ENCODE data around the gene QPCTL. TPM values are rescaled to one million over a fixed set of nuclear protein-coding genes. Genes with fewer than 3 reads are reported as not detected.

QPCTL gene
- total and polyA plus RNA-seq, 9 of the 15 experiments (the other 6 are each of a cell fraction or from before 2014, with no cell fraction given): 0.99 to 31.3 (median 12.7) TPM

DNA sequence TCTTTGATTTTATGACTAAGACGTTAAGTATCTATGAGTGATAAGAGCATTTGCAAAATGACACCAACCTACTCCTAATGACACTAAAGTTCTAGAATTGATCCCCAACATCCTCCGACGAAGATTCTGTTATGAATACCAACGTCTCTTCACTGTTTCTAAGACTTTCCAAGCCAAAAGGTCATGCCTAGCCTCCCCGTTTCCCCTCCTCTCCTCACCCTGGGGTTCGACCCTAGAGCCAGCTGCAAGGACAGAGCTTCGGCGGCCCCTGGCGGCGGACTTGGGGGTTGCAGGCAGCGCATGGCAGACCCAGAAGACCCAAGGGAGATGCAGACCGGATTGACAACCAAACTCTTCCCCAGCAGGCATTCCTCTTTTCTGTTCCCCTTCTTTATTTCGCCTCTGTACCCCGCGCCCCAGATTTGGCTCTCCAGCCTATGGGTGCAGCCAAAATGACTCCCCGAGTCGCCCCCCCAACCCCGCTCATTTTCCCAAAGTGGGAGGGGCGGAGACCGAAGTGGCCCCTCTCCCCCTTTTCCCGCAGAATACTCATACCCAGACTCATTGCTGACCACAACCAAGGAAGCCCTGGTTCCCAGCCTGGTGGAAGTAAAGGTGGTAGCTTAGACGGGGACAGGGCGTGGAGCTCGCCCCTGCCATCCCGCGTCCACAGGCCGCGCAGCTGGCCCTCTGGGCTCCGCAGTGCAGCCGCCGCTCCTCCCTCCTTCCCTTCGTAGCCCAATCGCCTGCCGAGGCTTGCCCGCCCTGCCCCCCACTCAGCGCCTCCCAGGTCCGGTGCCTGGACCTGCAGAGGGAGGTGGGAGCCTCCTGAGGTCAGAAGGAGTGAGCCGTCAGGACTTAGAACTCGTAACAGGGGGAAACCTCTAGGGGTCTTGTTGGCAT lies 49.2 kb upstream of the QPCTL start (continued):
- TF ChIP-seq POLR2H (tag; IDR thresholded peaks at IDR 0.05; ENCODE audit: low read depth) (0 out of 2 replicates have a peak, but pooled peaks have one; percentile 45), MBD1 (CRISPR knock-in tag; IDR thresholded peaks at IDR 0.05) (no peak), ARID2 (IDR thresholded peaks at IDR 0.05) (peak; percentile 47; the same call in 1 of the 2 replicates), SPI1 (IDR thresholded peaks at IDR 0.05; ENCODE audit: borderline replicate concordance, low read depth, low read length) (no peak), SRSF9 (IDR thresholded peaks at IDR 0.05; ENCODE audit: borderline replicate concordance, low read depth, low read length) (no peak), PCBP1 (IDR thresholded peaks at IDR 0.05; ENCODE audit: low read depth, low read length, poor library complexity, severe bottlenecking) (no peak), JUND (IDR thresholded peaks at IDR 0.05; ENCODE audit: borderline replicate concordance, low read depth, low read length) (peak; percentile 48; the same call in 1 of the 2 replicates), JUND (tag; IDR thresholded peaks at IDR 0.05; ENCODE audit: borderline replicate concordance, low read depth, low read length) (peak; percentile 53; the same call in 2 of the 3 replicates), ZNF444 (CRISPR knock-in tag; IDR thresholded peaks at IDR 0.05) (no peak), PHTF2 (CRISPR knock-in tag; IDR thresholded peaks at IDR 0.05) (no peak), NCOA6 (IDR thresholded peaks at IDR 0.05) (no peak), ZNF395 (CRISPR knock-in tag; IDR thresholded peaks at IDR 0.05) (no peak), THRA (IDR thresholded peaks at IDR 0.05) (no peak), HIVEP1 (CRISPR knock-in tag; IDR thresholded peaks at IDR 0.05) (no peak), ZBTB33 (CRISPR knock-in tag; IDR thresholded peaks at IDR 0.05) (peak; percentile 22; the same call in 1 of the 2 replicates), IRF2 (CRISPR knock-in tag; IDR thresholded peaks at IDR 0.05) (no peak), U2AF2 (optimal IDR thresholded peaks at IDR 0.05; ENCODE audit: low read depth, low read length) (no peak)
- TF ChIP-seq, protein P1, sequence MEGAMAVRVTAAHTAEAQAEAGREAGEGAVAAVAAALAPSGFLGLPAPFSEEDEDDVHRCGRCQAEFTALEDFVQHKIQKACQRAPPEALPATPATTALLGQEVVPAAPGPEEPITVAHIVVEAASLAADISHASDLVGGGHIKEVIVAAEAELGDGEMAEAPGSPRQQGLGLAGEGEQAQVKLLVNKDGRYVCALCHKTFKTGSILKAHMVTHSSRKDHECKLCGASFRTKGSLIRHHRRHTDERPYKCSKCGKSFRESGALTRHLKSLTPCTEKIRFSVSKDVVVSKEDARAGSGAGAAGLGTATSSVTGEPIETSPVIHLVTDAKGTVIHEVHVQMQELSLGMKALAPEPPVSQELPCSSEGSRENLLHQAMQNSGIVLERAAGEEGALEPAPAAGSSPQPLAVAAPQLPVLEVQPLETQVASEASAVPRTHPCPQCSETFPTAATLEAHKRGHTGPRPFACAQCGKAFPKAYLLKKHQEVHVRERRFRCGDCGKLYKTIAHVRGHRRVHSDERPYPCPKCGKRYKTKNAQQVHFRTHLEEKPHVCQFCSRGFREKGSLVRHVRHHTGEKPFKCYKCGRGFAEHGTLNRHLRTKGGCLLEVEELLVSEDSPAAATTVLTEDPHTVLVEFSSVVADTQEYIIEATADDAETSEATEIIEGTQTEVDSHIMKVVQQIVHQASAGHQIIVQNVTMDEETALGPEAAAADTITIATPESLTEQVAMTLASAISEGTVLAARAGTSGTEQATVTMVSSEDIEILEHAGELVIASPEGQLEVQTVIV (CRISPR knock-in tag; IDR thresholded peaks at IDR 0.05; ENCODE audit: borderline replicate concordance): no peak

Measured in K562 (cell line).